ENCODE data around the gene NUDT6. TPM values are rescaled to one million over a fixed set of nuclear protein-coding genes. Genes with fewer than 3 reads are reported as not detected.
A peak's percentile ranks its signal among the peaks of the same experiment; 100 is the strongest.
"Not testable (repeated sequence)": the region's sequence is repeated elsewhere in the genome, so short reads cannot be mapped to it uniquely, and the experiment has no call there.

The NUDT6 gene
- total RNA-seq, 1 donor from 2014 or later, result 4.0 TPM

DNA sequence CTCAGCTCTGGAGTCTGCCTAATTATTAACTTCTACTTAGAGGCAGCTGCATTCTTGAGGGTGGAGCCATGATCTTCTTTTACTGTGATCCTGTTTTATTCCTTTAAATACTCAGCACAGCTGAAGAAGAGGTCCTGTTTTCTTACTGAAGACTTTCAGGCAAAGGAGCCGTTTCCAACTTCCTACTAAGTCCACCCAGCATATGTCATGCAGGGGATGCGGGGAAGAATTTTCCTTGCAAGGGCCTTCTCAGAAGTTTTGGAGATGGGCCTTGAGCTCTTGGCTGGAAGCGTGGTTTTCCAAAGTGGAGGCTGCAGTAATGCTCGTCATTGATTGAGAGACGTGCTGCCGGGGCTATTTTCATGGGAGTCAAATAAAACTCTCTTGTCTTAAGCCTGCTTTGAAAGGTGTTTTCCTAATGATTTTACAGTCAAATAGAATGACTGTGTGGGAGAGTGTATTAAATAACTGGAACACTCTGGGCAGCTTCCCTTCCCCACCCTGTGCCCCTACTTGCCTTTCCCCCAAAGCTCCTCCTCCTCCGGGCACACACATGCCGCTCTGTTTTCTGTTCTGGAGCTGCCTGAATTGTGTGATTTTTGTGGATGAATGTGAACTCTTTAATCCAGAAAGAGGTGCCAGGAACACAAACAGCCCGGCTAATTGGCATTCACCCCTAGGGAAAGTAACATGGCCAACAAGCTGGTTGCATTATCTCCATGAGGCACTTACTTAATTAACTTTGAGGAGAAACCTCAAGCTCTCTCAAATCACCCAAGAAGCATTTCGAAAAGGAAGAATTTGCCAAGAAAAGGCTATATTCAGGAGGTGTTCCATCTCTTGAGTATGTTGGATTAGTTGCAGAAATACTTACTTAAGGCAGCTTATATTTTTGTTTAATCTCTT, 67.7 kb downstream of the NUDT6 start:
- H3K4me3 Mint-ChIP-seq (ENCODE audit: unreplicated experiment), result peak overlapping the region; percentile 3
- Histone ChIP-seq H3K36me3 (ENCODE audit: insufficient read depth, low read length) (no peaks in the 10 kb centered on the region), H3K27ac (ENCODE audit: low read depth, low read length) (no peak overlapping the region), H3K4me3 (ENCODE audit: insufficient read depth, low read depth, low read length) (no peak overlapping the region), H4K20me1 (ENCODE audit: insufficient read depth, low read length) (peaks cover 11% of the 10 kb centered on the region), H3K4me1 (ENCODE audit: insufficient read depth, low read length) (peaks cover 5% of the 10 kb centered on the region), H3K27me3 (ENCODE audit: insufficient read depth, low read length) (no peaks in the 10 kb centered on the region), H2AFZ (ENCODE audit: low read depth, low read length) (no peak overlapping the region), H3K4me2 (ENCODE audit: low read length) (peak overlapping the region; percentile 56), H3K79me2 (ENCODE audit: insufficient read depth, low read length) (peaks cover 76% of the 10 kb centered on the region), H3K9me3 (ENCODE audit: insufficient read depth, low read depth, low read length) (no peaks in the 10 kb centered on the region), H3K9ac (ENCODE audit: low read length) (peak overlapping the region; percentile 7)
- H3K27me3 Mint-ChIP-seq (ENCODE audit: low read depth, unreplicated experiment), result no peaks in the 10 kb centered on the region
- TF ChIP-seq, protein P1, sequence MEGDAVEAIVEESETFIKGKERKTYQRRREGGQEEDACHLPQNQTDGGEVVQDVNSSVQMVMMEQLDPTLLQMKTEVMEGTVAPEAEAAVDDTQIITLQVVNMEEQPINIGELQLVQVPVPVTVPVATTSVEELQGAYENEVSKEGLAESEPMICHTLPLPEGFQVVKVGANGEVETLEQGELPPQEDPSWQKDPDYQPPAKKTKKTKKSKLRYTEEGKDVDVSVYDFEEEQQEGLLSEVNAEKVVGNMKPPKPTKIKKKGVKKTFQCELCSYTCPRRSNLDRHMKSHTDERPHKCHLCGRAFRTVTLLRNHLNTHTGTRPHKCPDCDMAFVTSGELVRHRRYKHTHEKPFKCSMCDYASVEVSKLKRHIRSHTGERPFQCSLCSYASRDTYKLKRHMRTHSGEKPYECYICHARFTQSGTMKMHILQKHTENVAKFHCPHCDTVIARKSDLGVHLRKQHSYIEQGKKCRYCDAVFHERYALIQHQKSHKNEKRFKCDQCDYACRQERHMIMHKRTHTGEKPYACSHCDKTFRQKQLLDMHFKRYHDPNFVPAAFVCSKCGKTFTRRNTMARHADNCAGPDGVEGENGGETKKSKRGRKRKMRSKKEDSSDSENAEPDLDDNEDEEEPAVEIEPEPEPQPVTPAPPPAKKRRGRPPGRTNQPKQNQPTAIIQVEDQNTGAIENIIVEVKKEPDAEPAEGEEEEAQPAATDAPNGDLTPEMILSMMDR (IDR thresholded peaks at IDR 0.05; ENCODE audit: insufficient read depth, low read depth, low read length), result no peak
- no peak for TF ChIP-seq EZH2 (IDR thresholded peaks at IDR 0.05; ENCODE audit: insufficient read depth, low read length)
- peak; percentile 52 for FAIRE-seq
- H3K27ac Mint-ChIP-seq (ENCODE audit: unreplicated experiment), result no peak overlapping the region
- H3K9me3 Mint-ChIP-seq (ENCODE audit: unreplicated experiment), result no peaks in the 10 kb centered on the region
- peaks cover 27% of the 10 kb centered on the region for H3K4me1 Mint-ChIP-seq (ENCODE audit: low read depth, unreplicated experiment)
- no peak for DNase-seq (ENCODE audit: low read depth)
- H3K36me3 Mint-ChIP-seq (ENCODE audit: low read depth, unreplicated experiment), result peaks cover 1% of the 10 kb centered on the region

DNA sequence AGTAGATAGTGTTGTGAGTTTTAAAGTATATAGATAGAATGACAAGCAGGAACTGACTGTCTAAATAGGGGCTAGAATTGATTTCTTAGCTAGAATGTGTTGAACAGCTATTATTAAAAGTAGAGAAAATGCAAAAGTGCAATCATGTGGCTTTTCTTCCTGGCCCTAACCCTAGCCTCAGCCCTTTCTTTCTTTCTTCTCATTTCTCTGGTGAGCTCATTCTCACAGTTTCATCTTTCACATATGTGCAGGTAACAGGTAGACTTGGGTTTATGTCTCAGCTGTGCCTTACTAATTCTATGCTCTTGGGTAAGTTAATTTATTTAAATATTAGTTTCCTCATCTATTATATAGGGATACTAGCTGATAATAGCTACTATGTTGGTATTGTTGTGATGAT, 70.8 kb downstream of the NUDT6 start:
- FAIRE-seq, result no peak
- Mint-ChIP-seq H3K9me3 (ENCODE audit: unreplicated experiment) (peaks cover 3% of the 10 kb centered on the region), H3K36me3 (ENCODE audit: low read depth, unreplicated experiment) (peaks cover 11% of the 10 kb centered on the region), H3K4me1 (ENCODE audit: low read depth, unreplicated experiment) (peaks cover 27% of the 10 kb centered on the region), H3K4me3 (ENCODE audit: unreplicated experiment) (no peak overlapping the region), H3K27me3 (ENCODE audit: low read depth, unreplicated experiment) (no peaks in the 10 kb centered on the region), H3K27ac (ENCODE audit: unreplicated experiment) (no peak overlapping the region)
- peaks cover 2% of the 10 kb centered on the region for H3K36me3 ChIP-seq (ENCODE audit: insufficient read depth, low read length)
- no peaks in the 10 kb centered on the region for H3K27me3 ChIP-seq (ENCODE audit: insufficient read depth, low read length)
- peaks cover 78% of the 10 kb centered on the region for H3K79me2 ChIP-seq (ENCODE audit: insufficient read depth, low read length)
- H3K9ac ChIP-seq (ENCODE audit: low read length), result no peak overlapping the region
- no peak for TF ChIP-seq EZH2 (IDR thresholded peaks at IDR 0.05; ENCODE audit: insufficient read depth, low read length)
- TF ChIP-seq, protein P1 (IDR thresholded peaks at IDR 0.05; ENCODE audit: insufficient read depth, low read depth, low read length), result no peak
- no peaks in the 10 kb centered on the region for H3K9me3 ChIP-seq (ENCODE audit: insufficient read depth, low read depth, low read length)
- H4K20me1 ChIP-seq (ENCODE audit: insufficient read depth, low read length), result peaks cover 30% of the 10 kb centered on the region
- no peak overlapping the region for H3K4me3 ChIP-seq (ENCODE audit: insufficient read depth, low read depth, low read length)
- H3K27ac ChIP-seq (ENCODE audit: low read depth, low read length), result no peak overlapping the region
- H3K4me2 ChIP-seq (ENCODE audit: low read length), result no peak overlapping the region
- H2AFZ ChIP-seq (ENCODE audit: low read depth, low read length), result no peak overlapping the region
- DNase-seq (ENCODE audit: low read depth), result no peak
- H3K4me1 ChIP-seq (ENCODE audit: insufficient read depth, low read length), result peaks cover 5% of the 10 kb centered on the region

DNA sequence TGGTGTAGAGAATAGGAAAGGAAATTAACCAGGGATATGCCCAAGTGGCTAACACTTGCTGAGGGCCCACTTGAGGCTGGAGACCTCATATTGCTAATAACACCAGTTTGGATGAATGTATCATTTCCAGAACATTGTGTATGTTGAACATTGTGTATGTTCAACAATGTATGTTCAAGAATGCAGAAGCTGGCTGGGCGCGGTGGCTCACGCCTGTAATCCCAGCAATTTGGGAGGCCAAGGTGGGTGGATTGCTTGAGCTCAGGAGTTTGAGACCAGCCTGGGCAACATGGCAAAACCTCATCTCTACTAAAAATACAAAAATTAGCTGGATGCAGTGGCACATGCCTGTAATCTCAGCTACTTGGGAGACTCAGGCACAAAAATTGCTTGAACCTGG, 72.6 kb downstream of the NUDT6 start:
- H3K4me3 ChIP-seq (ENCODE audit: insufficient read depth, low read depth, low read length); H3K4me3 Mint-ChIP-seq (ENCODE audit: unreplicated experiment); H3K27me3 ChIP-seq (ENCODE audit: insufficient read depth, low read length); FAIRE-seq; H3K27ac Mint-ChIP-seq (ENCODE audit: unreplicated experiment); DNase-seq (ENCODE audit: low read depth); H3K27me3 Mint-ChIP-seq (ENCODE audit: low read depth, unreplicated experiment); H3K36me3 ChIP-seq (ENCODE audit: insufficient read depth, low read length); H3K9ac ChIP-seq (ENCODE audit: low read length); H3K4me2 ChIP-seq (ENCODE audit: low read length); H3K4me1 ChIP-seq (ENCODE audit: insufficient read depth, low read length); H3K9me3 ChIP-seq (ENCODE audit: insufficient read depth, low read depth, low read length); H3K27ac ChIP-seq (ENCODE audit: low read depth, low read length); H2AFZ ChIP-seq (ENCODE audit: low read depth, low read length); H3K9me3 Mint-ChIP-seq (ENCODE audit: unreplicated experiment): not testable (repeated sequence)
- H3K79me2 ChIP-seq (ENCODE audit: insufficient read depth, low read length), result peaks cover 85% of the 10 kb centered on the region
- H3K4me1 Mint-ChIP-seq (ENCODE audit: low read depth, unreplicated experiment), result peaks cover 25% of the 10 kb centered on the region
- peaks cover 43% of the 10 kb centered on the region for H4K20me1 ChIP-seq (ENCODE audit: insufficient read depth, low read length)
- peaks cover 11% of the 10 kb centered on the region for H3K36me3 Mint-ChIP-seq (ENCODE audit: low read depth, unreplicated experiment)

Measured in astrocyte (in vitro differentiated cells and primary cell).